Measurements from ENCODE around the gene ZMYND19.

DNA sequence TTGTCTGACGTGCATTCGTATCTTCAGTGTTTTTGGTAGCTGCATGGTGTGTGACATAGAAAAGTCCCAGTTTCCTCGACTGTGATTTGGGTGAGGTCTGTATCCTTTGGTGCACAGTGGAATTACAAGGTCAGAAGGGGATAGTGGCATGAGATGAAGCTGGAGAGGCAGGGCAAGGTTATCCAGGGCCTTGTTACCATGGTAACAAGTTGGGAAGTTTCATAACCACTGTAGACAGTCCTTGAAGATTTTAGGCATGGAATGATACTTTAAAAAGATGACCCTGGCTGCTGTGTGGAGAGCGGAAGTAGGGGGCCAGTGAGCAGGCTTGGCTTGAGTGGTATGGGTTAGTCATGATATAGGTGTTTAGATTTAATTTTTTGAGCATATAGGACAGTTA is 40.4 kb upstream of the ZMYND19 start:
- TF ChIP-seq, protein P1, sequence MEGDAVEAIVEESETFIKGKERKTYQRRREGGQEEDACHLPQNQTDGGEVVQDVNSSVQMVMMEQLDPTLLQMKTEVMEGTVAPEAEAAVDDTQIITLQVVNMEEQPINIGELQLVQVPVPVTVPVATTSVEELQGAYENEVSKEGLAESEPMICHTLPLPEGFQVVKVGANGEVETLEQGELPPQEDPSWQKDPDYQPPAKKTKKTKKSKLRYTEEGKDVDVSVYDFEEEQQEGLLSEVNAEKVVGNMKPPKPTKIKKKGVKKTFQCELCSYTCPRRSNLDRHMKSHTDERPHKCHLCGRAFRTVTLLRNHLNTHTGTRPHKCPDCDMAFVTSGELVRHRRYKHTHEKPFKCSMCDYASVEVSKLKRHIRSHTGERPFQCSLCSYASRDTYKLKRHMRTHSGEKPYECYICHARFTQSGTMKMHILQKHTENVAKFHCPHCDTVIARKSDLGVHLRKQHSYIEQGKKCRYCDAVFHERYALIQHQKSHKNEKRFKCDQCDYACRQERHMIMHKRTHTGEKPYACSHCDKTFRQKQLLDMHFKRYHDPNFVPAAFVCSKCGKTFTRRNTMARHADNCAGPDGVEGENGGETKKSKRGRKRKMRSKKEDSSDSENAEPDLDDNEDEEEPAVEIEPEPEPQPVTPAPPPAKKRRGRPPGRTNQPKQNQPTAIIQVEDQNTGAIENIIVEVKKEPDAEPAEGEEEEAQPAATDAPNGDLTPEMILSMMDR (IDR thresholded peaks at IDR 0.05; ENCODE audit: low read depth, low read length, poor library complexity, severe bottlenecking): no peak
- no peak for TF ChIP-seq EZH2phosphoT487 (IDR thresholded peaks at IDR 0.05; ENCODE audit: borderline replicate concordance, low read length)
